CD4-positive, alpha-beta T cell (primary cell): ENCODE data around the gene SLMAP. TPM values are rescaled to one million over a fixed set of nuclear protein-coding genes. Genes with fewer than 3 reads are reported as not detected.

Source experiments
- ATAC-seq: fragments of 200-7000 bp; cut with Tn5 transposase; one replicate; pipeline ENCODE4 v1.10.0; 2022; ENCODE audit warnings: mild to moderate bottlenecking; ENCODE audit not compliant: poor library complexity
- CTCF ChIA-PET: fragments of 350-600 bp; sonication (Branson Sonifier 250); formaldehyde crosslinking; loops from one replicate; lab custom pipeline; 2021; ENCODE audit warnings: antibody characterized with exemption, inconsistent platforms; lab: Charles Lee
- POLR2A ChIA-PET: fragments of 350-600 bp; sonication (Branson Sonifier 250); formaldehyde crosslinking; loops from one replicate; lab custom pipeline; 2021; ENCODE audit warnings: antibody characterized with exemption, inconsistent platforms; lab: Charles Lee
- DNase-seq, 14 experiments: peaks; one replicate each; pipeline ENCODE4 v3.0.0-alpha.2; 2013 to 2020; ENCODE audit warnings: mixed read lengths in 2 of 14
- H3K27ac ChIP-seq, 2 donors: one replicate each; pipeline versions ENCODE4 v1.5.1 to v1.7.0; 2013; ENCODE audit warnings: low read length in 2 of 2, low read depth in 1 of 2, mild to moderate bottlenecking in 1 of 2
- H3K27me3 ChIP-seq, 2 experiments: 1 replicate in 1 of 2; 2 replicates in 1 of 2; pipeline versions ENCODE4 v1.6.1 to v1.7.0; 2013; ENCODE audit warnings: low read length in 2 of 2, control low read depth in 1 of 2, mild to moderate bottlenecking in 1 of 2, moderate library complexity in 1 of 2; ENCODE audit not compliant: insufficient read depth in 2 of 2, control insufficient read depth in 1 of 2
- H3K36me3 ChIP-seq: one replicate; pipeline ENCODE4 v1.6.1; 2013; ENCODE audit warnings: low read length, control low read depth; ENCODE audit not compliant: insufficient read depth
- H3K4me1 ChIP-seq: one replicate; pipeline ENCODE4 v1.6.1; 2013; ENCODE audit warnings: low read length, control low read depth; ENCODE audit not compliant: insufficient read depth
- H3K4me3 ChIP-seq: one replicate; pipeline ENCODE4 v1.5.1; 2013; ENCODE audit warnings: mild to moderate bottlenecking, low read length, moderate library complexity
- H3K9me3 ChIP-seq, 2 experiments: 1 replicate in 1 of 2; 2 replicates in 1 of 2; pipeline versions ENCODE4 v1.6.1 to v1.7.0; 2013; ENCODE audit warnings: low read length in 2 of 2, mild to moderate bottlenecking in 2 of 2, control low read depth in 1 of 2, moderate library complexity in 1 of 2; ENCODE audit not compliant: control insufficient read depth in 1 of 2, insufficient read depth in 1 of 2
- H3K27ac Mint-ChIP-seq: one replicate; pipeline ENCODE4 v1.8.0; 2020; ENCODE audit warnings: mixed read lengths
- H3K27me3 Mint-ChIP-seq: one replicate; pipeline ENCODE4 v1.8.0; 2021; ENCODE audit warnings: mixed read lengths
- H3K36me3 Mint-ChIP-seq: one replicate; pipeline ENCODE4 v1.8.0; 2021; ENCODE audit warnings: low read depth, mixed read lengths
- H3K4me1 Mint-ChIP-seq: one replicate; pipeline ENCODE4 v1.8.0; 2021; ENCODE audit warnings: low read depth, mixed read lengths
- H3K4me3 Mint-ChIP-seq: one replicate; pipeline ENCODE4 v1.8.0; 2020; ENCODE audit warnings: mild to moderate bottlenecking, mixed read lengths
- H3K9me3 Mint-ChIP-seq: one replicate; pipeline ENCODE4 v1.8.0; 2020; ENCODE audit warnings: mixed read lengths
- CTCF ChIP-seq: fragments of 200-600 bp; IDR thresholded peaks from one replicate; pipeline ENCODE4 v1.8.0; 2022; ENCODE audit warnings: antibody characterized with exemption, mild to moderate bottlenecking
- intact Hi-C, 2 experiments: fragments of 100-400 bp; cut with DNase I in 1 of 2; cut with micrococcal nuclease in 1 of 2; formaldehyde crosslinking; loops; one replicate each; pipeline versions ENCODE4 v1.15.1 to v1.9.0; 2023 to 2025; cut with DNase I, micrococcal nuclease
- total RNA-seq, 174 experiments: library from RNA in 2 of 174; stranded (reverse) in 2 of 174; gene quantifications; one replicate each; pipeline ENCODE4 v1.2.3 and lab custom pipeline; 2021 to 2026

Gene SLMAP
- total RNA-seq, 2 experiments from 2014 or later: 51.3 to 52.2 TPM

GRCh38 chr3:57937092-57937491, 181.0 kb downstream of the SLMAP start:
- ATAC-seq: no peak
- POLR2A ChIA-PET: no interaction called here
- H3K36me3 ChIP-seq: no peaks in the 10 kb centered on the region
- intact Hi-C loops: no loop called here
- TF ChIP-seq CTCF: no peak
- Mint-ChIP-seq H3K27ac (no peak overlapping the region), H3K36me3 (peaks cover 13% of the 10 kb centered on the region), H3K27me3 (no peaks in the 10 kb centered on the region), H3K4me1 (no peaks in the 10 kb centered on the region), H3K4me3 (no peak overlapping the region), H3K9me3 (no peaks in the 10 kb centered on the region)
- CTCF ChIA-PET: no interaction called here
- H3K4me1 ChIP-seq: no peaks in the 10 kb centered on the region
- peaks cover 0 to 15% of the 10 kb centered on the region in 2 experiments for H3K9me3 ChIP-seq
- no peaks in the 10 kb centered on the region for H3K27me3 ChIP-seq
- DNase-seq: no peak
- H3K4me3 ChIP-seq: no peak overlapping the region
- H3K27ac ChIP-seq: no peak overlapping the region

- Histone ChIP-seq H3K4me1 (no peaks in the 10 kb centered on the region), H3K27me3 (no peaks in the 10 kb centered on the region), H3K4me3 (no peak overlapping the region), H3K36me3 (no peaks in the 10 kb centered on the region), H3K27ac (no peak overlapping the region), H3K9me3 (peaks cover 0 to 15% of the 10 kb centered on the region in 2 experiments)
- Mint-ChIP-seq H3K27me3 (no peaks in the 10 kb centered on the region), H3K36me3 (no peaks in the 10 kb centered on the region), H3K27ac (no peak overlapping the region), H3K4me1 (no peaks in the 10 kb centered on the region), H3K4me3 (no peak overlapping the region), H3K9me3 (no peaks in the 10 kb centered on the region)
- ATAC-seq (no peak), DNase-seq (no peak)
- no peak for TF ChIP-seq CTCF
- ChIA-PET POLR2A (no interaction called here), CTCF (interaction anchor here (0.6 kb wide), 1 partner anchor 222 kb away, joined by 4 read pairs; no protein-coding TSS in a partner anchor)
- intact Hi-C loops: no loop called here
Measured at GRCh38 chr3:57939775-57940174, 183.7 kb downstream of the SLMAP start.

- Histone ChIP-seq H3K9me3 (peaks cover 0 to 15% of the 10 kb centered on the region in 2 experiments), H3K4me3 (no peak overlapping the region), H3K27ac (no peak overlapping the region), H3K27me3 (no peaks in the 10 kb centered on the region), H3K4me1 (no peaks in the 10 kb centered on the region), H3K36me3 (no peaks in the 10 kb centered on the region)
- TF ChIP-seq CTCF: no peak
- CTCF ChIA-PET: no interaction called here
- Mint-ChIP-seq H3K4me3 (no peak overlapping the region), H3K36me3 (no peaks in the 10 kb centered on the region), H3K27ac (no peak overlapping the region), H3K9me3 (no peaks in the 10 kb centered on the region), H3K27me3 (no peaks in the 10 kb centered on the region), H3K4me1 (no peaks in the 10 kb centered on the region)
- POLR2A ChIA-PET: no interaction called here
- ATAC-seq (no peak), DNase-seq (no peak)
- intact Hi-C loops: no loop called here
Measured at GRCh38 chr3:57942388-57942787, 186.3 kb downstream of the SLMAP start.
